GM18907 (cell line): ENCODE data around the gene ANKRD16.
"Not testable (repeated sequence)": the region's sequence is repeated elsewhere in the genome, so short reads cannot be mapped to it uniquely, and the experiment has no call there.

Source experiments
- ATAC-seq: cut with Tn5 transposase; IDR thresholded peaks from one replicate; pipeline ENCODE4 v1.9.1; 2021; ENCODE audit warnings: mild to moderate bottlenecking, moderate library complexity; ENCODE audit not compliant: unreplicated experiment

Gene ANKRD16

GRCh38 chr10:5840314-5841307, 49.1 kb downstream of the ANKRD16 start:
- peak; percentile 87 for ATAC-seq

DNA sequence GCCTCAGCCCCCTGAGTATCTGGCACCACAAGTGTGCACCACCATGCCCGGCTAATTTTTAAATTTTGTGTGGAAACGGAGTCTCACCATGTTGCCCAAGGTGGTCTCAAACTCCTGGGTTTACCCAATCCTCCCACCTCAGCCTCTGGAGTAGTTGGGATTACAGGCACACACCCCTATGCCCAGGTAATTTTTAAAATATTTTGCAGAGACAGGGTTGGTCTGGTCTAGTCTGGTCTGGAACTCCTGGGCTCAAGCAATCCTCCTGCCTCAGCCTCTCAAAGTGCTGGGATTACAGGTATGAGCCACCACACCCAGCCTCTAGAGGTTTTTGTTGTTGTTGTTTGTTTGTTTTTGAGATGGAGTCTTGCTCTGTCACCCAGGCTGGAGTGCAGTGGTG, 53.5 kb downstream of the ANKRD16 start:
- not testable (repeated sequence) for ATAC-seq

DNA sequence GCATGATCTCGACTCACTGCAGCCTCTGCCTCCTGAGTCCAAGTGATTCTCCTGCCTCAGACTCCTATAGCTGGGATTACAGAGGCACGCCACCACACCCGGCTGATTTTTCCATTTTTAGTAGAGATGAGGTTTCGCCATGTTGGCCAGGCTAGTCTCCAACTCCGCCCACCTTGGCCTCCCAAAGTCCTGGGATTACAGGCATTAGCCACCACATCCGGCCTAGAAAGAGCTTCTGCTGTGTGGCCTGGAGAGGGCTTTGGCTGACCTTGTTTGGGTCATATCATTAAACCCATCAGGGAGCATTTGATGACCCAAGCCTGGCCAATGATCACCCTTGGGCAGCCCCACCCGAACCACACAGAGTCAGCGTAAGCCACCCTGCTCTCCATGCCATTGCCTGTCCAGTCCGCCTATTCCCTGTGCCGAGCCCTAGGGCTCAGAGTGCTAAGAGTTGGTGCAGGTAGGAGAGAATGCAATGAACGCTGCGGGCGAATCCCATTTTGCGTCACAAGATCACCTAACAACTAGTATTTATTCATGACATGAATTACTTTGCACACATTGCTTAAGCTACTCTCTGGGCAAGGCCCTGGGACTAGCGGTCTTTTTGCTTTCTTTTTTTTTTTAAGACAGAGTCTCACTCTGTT, 54.1 kb downstream of the ANKRD16 start:
- no peak for ATAC-seq

- no peak for ATAC-seq
These were observed 55.9 kb downstream of the ANKRD16 start for GRCh38 chr10:5833814-5834213.

DNA sequence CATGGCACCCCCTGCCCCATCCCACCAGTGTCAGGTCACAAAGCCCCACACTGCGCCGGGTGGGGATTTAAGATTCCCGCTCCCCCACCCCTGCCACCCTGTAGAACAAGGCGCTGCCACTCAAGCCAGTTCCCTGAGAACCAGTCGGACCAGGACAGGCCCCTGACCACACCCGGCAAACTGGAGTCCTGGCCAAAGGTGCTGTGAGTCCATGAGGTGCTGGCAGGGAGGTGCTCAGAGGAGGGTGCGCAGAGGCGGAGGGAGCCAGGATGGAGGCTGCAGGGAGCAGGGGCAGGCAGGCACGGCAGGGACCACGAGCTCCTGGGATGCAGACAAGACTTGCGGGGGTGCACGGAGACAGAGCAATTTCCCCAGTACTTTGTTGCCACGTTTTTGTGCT, 56.7 kb downstream of the ANKRD16 start:
- no peak for ATAC-seq

GRCh38 chr10:5831446-5831782, 58.3 kb downstream of the ANKRD16 start:
- no peak for ATAC-seq

- no peak for ATAC-seq
These were observed 58.9 kb downstream of the ANKRD16 start for GRCh38 chr10:5830629-5831445.

DNA sequence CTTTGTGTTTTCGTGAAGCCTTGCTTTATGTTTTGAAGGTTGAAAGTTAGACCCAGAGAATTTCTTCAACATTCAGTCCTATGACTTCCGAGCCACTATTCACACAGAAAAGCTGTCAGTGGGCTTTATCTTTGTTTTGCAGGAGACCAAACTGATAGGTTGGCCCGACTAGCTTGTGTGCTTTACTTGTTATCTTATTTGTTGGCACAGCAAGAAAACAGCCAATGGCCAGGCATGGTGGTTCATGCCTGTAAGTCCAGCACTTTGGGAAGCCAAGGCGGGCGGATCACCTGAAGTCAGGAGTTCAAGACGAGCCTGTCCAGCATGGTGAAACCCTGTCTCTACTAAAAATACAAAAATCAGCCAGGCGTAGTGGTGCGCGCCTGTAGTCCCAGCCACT, 60.4 kb downstream of the ANKRD16 start:
- ATAC-seq, result no peak

- no peak for ATAC-seq
These were observed 61.0 kb downstream of the ANKRD16 start for GRCh38 chr10:5828725-5829124.

DNA sequence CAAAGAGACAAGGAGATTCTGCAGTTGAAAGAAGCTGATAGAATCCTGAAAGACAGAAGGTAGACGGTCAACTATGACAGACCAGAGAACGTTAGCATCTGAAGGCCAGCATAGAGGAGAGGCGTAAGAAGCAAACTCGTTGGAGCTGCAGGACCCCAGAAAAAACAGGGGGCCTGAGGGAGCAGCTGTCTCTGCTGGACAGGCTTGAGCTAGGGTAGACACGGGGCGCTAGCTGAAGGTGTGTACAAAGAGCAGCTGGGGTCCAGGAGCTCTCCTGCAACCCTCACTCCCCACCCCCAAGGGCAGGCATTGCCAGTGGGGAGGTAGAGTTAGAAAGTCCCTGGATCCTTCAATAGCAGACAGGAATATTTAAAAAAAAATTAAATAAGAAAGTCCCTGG, 61.9 kb downstream of the ANKRD16 start:
- no peak for ATAC-seq

DNA sequence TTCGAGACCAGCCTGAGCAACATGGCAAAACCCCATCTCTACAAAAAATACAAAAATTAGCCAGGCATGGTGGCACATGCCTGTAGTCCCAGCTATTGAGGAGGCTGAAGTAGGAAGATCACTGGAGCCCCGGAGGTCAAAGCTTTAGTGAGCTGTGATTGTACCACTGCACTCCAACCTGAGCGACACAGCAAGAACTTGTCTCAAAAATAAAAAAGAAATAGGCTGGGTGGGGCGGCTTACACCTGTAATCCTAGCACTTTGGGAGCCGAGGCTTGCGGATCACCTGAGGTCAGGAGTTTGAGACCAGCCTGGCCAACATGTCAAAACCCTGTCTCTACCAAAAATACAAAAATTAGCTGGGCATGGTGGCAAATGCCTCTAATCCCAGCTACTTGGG, 63.2 kb downstream of the ANKRD16 start:
- ATAC-seq, result not testable (repeated sequence)

DNA sequence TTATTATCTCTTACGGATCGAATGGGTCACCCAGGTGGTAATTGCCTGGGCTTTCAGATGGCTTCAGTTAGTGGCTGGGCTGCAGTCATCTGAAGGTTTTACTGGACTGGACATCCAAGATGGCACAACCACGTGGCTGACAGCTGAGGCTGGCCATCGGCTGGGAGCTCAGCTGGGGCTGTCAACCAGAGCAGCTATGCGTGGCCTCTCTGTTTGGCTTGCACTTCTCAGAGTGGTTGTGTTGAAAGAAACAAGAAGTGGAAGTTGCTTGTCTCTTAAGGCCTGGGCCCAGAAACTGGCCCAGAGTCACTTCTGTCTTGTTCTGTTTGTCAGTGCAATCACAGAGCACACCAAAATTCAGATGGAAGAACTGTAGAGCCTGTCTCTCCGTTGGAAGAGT, 70.8 kb downstream of the ANKRD16 start:
- ATAC-seq, result peak; percentile 29

- ATAC-seq, result no peak
These were observed 71.7 kb downstream of the ANKRD16 start for GRCh38 chr10:5818048-5818331.

DNA sequence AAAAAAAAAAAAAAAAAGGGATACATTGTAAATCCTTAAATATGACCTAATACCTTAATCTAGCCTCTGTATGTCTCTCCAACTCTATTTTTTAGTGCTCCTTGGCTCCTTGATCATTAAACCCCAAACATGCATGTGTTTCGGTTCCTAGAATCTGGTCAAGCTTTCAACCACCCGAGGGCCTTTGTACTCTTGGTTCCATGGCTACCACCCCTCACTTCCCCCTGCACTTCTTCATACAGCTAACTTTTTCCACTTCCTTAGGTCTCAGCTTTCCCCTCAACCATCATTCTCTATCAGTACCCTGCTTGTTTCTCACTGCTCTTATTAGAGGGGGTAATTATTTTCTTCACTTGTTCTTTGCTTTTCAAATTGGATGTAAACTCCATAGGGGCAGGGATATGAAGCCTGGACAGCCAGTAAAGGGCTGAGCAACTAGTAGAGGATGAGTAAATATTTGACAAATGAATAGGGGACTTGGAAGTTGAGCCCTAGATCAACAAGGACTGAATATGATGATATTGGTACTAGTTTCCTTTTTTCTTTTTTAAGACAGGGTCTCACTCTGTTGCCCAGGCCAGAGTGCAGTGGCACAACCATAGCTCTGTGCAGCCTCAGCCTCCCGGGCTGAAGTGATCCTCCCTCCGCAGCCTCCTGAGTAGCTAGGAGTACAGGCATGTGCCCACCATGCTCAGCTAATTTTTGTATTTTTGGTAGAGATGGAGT, 72.2 kb downstream of the ANKRD16 start:
- ATAC-seq, result no peak

DNA sequence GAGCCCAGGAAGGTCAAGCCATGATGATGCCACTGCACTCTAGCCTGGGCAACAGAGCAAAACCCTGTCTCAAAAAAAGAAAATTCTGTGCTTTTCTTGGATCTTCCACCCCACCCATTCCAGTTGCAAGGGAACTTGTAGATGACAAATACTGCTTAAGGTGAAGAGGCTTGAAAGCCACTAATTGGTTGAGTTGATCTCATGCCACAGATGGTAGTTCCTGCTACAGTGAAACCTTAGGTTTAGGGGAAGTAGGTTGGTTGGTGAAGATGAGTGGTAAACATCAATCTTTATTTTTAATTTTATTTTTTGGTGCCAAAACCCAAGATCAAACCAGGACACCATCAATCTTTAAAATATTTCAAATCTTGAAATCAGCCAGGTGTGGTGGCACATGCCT, 73.5 kb downstream of the ANKRD16 start:
- ATAC-seq, result no peak

- no peak for ATAC-seq
These were observed 75.3 kb downstream of the ANKRD16 start for GRCh38 chr10:5814110-5815107.

DNA sequence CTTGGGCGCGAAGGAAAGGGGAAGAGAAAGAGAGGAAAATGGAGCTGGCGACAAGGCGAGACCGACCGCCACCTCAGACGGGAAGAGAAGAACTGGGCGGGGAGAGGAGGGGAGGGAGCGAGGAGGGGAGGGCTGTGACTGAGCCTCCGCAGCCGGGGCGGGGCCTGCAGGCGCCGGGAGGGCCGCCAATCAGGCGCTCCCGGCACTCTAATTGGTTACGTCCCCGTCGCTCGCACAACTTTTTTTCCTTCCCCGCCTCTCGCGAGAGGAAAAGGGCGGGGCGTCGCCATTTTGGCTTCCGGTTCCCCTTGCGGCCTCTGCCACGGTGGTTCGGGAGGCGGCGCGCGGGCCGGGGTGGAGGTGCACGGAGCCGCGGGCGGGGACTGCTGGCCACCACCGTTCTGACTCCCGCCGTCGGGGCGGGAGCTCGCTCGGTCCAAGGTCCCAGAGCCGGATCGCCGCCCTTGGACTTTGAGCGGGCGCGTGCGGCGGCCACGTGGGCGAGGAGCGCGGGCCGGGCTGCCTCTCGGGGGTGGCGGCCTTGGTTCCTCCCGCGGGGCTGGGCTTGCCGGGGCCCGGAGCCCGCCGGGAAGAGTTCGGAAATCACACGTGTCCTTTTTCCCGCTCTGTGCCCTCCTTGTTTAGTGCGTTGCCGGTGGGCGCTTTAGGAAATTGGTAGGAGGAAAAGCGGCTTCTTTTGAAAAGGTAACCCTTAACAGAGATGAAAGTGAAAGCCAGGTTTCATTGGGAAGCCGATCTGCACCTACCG, 76.2 kb downstream of the ANKRD16 start, which contains the start of gene GDI2:
GDI2 (minus strand) TSS at position 94 of the 769 bp plus-strand sequence. CDS start 176 bp downstream, outside the sequence.
- peak; percentile 78 for ATAC-seq

DNA sequence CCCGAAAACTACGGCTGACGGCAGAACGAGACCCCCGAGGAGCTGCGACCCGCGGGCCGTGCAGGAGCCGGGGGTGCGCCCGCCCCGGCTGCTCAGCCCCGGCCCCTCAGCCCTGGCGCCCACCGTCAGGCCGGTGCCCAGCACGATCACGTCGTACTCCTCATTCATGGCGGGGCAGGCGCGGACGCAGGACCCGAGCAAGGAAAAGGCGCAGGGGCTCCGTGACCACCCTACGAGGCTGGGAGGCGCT, 76.7 kb downstream of the ANKRD16 start:
- ATAC-seq, result peak; percentile 35
